ENCODE data around the gene C12orf76. TPM values are rescaled to one million over a fixed set of nuclear protein-coding genes. Genes with fewer than 3 reads are reported as not detected.

C12orf76 gene
- total and polyA plus RNA-seq, 2 of the 13 experiments (the other 11 are each of a cell fraction or from before 2014, with no cell fraction given) = 15.8 to 38.4 TPM

GRCh38 chr12:110035534-110036104 lies 12.7 kb downstream of the C12orf76 start:
- peaks cover 64% of the 10 kb centered on the region for H3K4me1 ChIP-seq (ENCODE audit: insufficient read depth, low read length)
- BruUV-seq (replicated peaks) = no TSS peak
- intact Hi-C loops (cut with micrococcal nuclease; ENCODE audit: unreplicated experiment) = no loop called here
- peak; percentile 67 for DNase-seq (ENCODE audit: low spot score)
- no peak overlapping the region for H2AFZ ChIP-seq (ENCODE audit: low read length)
- peaks cover 2% of the 10 kb centered on the region for H3K79me2 ChIP-seq (ENCODE audit: insufficient read depth, low read length)
- H3K36me3 ChIP-seq (replicated peaks in 1 of 2; ENCODE audit: control insufficient read depth in 1 of 2, insufficient read depth in 2 of 2, low read length in 2 of 2) = peaks cover 5 to 27% of the 10 kb centered on the region in 2 experiments; a peak in 4 of 5 replicates
- no peaks in the 10 kb centered on the region for H3K27me3 ChIP-seq (ENCODE audit: control insufficient read depth in 1 of 2, insufficient read depth in 2 of 2, low read length in 2 of 2)
- H3K27ac ChIP-seq (ENCODE audit: extremely low read length, insufficient read depth, low read length) = peak overlapping the region; percentile 75
- ChIA-PET POLR2A (interaction anchor here (0.9 to 1.7 kb wide), 10 partner anchors 11 to 69 kb away, joined by 3 to 9 read pairs (median 5); partner anchors contain the start of genes ANKRD13A and C12orf76), CTCF (ENCODE audit: low intra/inter-chr PET ratio, low total read pairs) (no interaction called here)
- no peaks in the 10 kb centered on the region for H3K9me3 ChIP-seq (ENCODE audit: low read length)
- H3K9ac ChIP-seq (ENCODE audit: insufficient read depth, low read depth, low read length) = peak overlapping the region; percentile 56; the same call in 1 of the 2 replicates
- no peak; the same call in 2 of the 3 replicates for ATAC-seq
- 56% methylated on average over 7 of the region's 7 CpGs for WGBS (ENCODE audit: low lambda C conversion rate)
- H3K4me2 ChIP-seq (ENCODE audit: low read depth, low read length) = peak overlapping the region; percentile 28
- no peak overlapping the region for H3K4me3 ChIP-seq (replicated peaks in 1 of 3; ENCODE audit: insufficient read depth in 1 of 3, low read depth in 2 of 3, low read length in 3 of 3)
- peak; percentile 83 for FAIRE-seq
- no peaks in the 10 kb centered on the region for H4K20me1 ChIP-seq (ENCODE audit: insufficient read depth, low read length)
- in situ Hi-C loops (cut with HindIII; ENCODE audit: extremely low pct_ligation_motif_present, low pct_unique_long_range_greater_than_20kb) = no loop called here
- TF ChIP-seq ZKSCAN8 (CRISPR knock-in tag; IDR thresholded peaks at IDR 0.05; ENCODE audit: borderline replicate concordance) (no peak), CHD2 (IDR thresholded peaks at IDR 0.05; ENCODE audit: low read depth, low read length) (no peak), ZNF564 (CRISPR knock-in tag; IDR thresholded peaks at IDR 0.05) (no peak), ZSCAN29 (CRISPR knock-in tag; conservative IDR thresholded peaks at IDR 0.05) (no peak), NONO (IDR thresholded peaks at IDR 0.05) (no peak), NONO (CRISPR knock-in tag; conservative IDR thresholded peaks at IDR 0.05) (peak; percentile 47; the same call in 1 of the 2 replicates), ATRX (CRISPR knock-in tag; IDR thresholded peaks at IDR 0.05; ENCODE audit: borderline replicate concordance) (no peak), POGZ (CRISPR knock-in tag; IDR thresholded peaks at IDR 0.05) (peak; percentile 88), ZNF740 (CRISPR knock-in tag; IDR thresholded peaks at IDR 0.05) (no peak), ZNF772 (CRISPR knock-in tag; IDR thresholded peaks at IDR 0.05) (no peak), SSRP1 (CRISPR knock-in tag; IDR thresholded peaks at IDR 0.05) (no peak), MED1 (CRISPR knock-in tag; IDR thresholded peaks at IDR 0.05) (peak; percentile 96), YEATS2 (CRISPR knock-in tag; IDR thresholded peaks at IDR 0.05; ENCODE audit: borderline replicate concordance) (no peak), MBNL3 (CRISPR knock-in tag; conservative IDR thresholded peaks at IDR 0.05) (no peak), HMG20B (CRISPR knock-in tag; conservative IDR thresholded peaks at IDR 0.05) (no peak)
- TF ChIP-seq, protein P1, sequence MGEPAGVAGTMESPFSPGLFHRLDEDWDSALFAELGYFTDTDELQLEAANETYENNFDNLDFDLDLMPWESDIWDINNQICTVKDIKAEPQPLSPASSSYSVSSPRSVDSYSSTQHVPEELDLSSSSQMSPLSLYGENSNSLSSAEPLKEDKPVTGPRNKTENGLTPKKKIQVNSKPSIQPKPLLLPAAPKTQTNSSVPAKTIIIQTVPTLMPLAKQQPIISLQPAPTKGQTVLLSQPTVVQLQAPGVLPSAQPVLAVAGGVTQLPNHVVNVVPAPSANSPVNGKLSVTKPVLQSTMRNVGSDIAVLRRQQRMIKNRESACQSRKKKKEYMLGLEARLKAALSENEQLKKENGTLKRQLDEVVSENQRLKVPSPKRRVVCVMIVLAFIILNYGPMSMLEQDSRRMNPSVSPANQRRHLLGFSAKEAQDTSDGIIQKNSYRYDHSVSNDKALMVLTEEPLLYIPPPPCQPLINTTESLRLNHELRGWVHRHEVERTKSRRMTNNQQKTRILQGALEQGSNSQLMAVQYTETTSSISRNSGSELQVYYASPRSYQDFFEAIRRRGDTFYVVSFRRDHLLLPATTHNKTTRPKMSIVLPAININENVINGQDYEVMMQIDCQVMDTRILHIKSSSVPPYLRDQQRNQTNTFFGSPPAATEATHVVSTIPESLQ (CRISPR knock-in tag; conservative IDR thresholded peaks at IDR 0.05) = no peak
- TF ChIP-seq, protein P2, sequence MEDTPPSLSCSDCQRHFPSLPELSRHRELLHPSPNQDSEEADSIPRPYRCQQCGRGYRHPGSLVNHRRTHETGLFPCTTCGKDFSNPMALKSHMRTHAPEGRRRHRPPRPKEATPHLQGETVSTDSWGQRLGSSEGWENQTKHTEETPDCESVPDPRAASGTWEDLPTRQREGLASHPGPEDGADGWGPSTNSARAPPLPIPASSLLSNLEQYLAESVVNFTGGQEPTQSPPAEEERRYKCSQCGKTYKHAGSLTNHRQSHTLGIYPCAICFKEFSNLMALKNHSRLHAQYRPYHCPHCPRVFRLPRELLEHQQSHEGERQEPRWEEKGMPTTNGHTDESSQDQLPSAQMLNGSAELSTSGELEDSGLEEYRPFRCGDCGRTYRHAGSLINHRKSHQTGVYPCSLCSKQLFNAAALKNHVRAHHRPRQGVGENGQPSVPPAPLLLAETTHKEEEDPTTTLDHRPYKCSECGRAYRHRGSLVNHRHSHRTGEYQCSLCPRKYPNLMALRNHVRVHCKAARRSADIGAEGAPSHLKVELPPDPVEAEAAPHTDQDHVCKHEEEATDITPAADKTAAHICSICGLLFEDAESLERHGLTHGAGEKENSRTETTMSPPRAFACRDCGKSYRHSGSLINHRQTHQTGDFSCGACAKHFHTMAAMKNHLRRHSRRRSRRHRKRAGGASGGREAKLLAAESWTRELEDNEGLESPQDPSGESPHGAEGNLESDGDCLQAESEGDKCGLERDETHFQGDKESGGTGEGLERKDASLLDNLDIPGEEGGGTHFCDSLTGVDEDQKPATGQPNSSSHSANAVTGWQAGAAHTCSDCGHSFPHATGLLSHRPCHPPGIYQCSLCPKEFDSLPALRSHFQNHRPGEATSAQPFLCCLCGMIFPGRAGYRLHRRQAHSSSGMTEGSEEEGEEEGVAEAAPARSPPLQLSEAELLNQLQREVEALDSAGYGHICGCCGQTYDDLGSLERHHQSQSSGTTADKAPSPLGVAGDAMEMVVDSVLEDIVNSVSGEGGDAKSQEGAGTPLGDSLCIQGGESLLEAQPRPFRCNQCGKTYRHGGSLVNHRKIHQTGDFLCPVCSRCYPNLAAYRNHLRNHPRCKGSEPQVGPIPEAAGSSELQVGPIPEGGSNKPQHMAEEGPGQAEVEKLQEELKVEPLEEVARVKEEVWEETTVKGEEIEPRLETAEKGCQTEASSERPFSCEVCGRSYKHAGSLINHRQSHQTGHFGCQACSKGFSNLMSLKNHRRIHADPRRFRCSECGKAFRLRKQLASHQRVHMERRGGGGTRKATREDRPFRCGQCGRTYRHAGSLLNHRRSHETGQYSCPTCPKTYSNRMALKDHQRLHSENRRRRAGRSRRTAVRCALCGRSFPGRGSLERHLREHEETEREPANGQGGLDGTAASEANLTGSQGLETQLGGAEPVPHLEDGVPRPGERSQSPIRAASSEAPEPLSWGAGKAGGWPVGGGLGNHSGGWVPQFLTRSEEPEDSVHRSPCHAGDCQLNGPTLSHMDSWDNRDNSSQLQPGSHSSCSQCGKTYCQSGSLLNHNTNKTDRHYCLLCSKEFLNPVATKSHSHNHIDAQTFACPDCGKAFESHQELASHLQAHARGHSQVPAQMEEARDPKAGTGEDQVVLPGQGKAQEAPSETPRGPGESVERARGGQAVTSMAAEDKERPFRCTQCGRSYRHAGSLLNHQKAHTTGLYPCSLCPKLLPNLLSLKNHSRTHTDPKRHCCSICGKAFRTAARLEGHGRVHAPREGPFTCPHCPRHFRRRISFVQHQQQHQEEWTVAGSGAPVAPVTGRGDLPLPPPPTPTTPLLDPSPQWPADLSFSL (CRISPR knock-in tag; IDR thresholded peaks at IDR 0.05) = peak; percentile 86

Data from HepG2 (cell line).